Transverse colon (tissue), 4 donors: Measurements from ENCODE around the gene MYRIP. TPM values are rescaled to one million over a fixed set of nuclear protein-coding genes. Genes with fewer than 3 reads are reported as not detected.

Experiments used
- DNase-seq: peaks from one replicate; pipeline ENCODE4 v3.0.0-alpha.2; 2019
- H3K27ac ChIP-seq, 4 donors: fragments of 200-600 bp; sonication (generic); 2 replicates each; pipeline ENCODE4 v1.5.1; 2016 to 2018; ENCODE audit warnings: inconsistent platforms in 4 of 4
- H3K27me3 ChIP-seq: fragments of 200-600 bp; sonication (generic); 2 replicates; pipeline ENCODE4 v1.5.1; 2017; ENCODE audit warnings: inconsistent platforms
- H3K36me3 ChIP-seq, 4 donors: fragments of 200-600 bp; sonication (generic); 2 replicates each; pipeline ENCODE4 v1.5.1; 2017 to 2019; ENCODE audit warnings: inconsistent platforms in 4 of 4
- H3K4me1 ChIP-seq, 4 donors: fragments of 200-600 bp; sonication (generic); 2 replicates each; pipeline ENCODE4 v1.5.1; 2017 to 2020; ENCODE audit warnings: inconsistent platforms in 4 of 4
- H3K4me3 ChIP-seq, 4 donors: fragments of 200-600 bp; sonication (generic); 1 replicate in 1 of 4; 2 replicates in 3 of 4; pipeline versions ENCODE4 v1.5.1 to v1.6.1; 2017 to 2019; ENCODE audit warnings: inconsistent platforms in 4 of 4
- H3K9me3 ChIP-seq, 2 donors: fragments of 200-600 bp; sonication (generic); 2 replicates each; pipeline ENCODE4 v1.5.1; 2017 to 2019; ENCODE audit warnings: inconsistent platforms in 2 of 2
- CTCF ChIP-seq, 5 experiments: fragments of 200-600 bp in 3 of 5; fragments of 450-650 bp in 2 of 5; sonication (generic) in 3 of 5; IDR thresholded peaks; 1 replicate in 2 of 5; 2 replicates in 3 of 5; pipeline ENCODE4 v1.5.1; 2016 to 2017; ENCODE audit warnings: antibody characterized with exemption in 5 of 5, inconsistent platforms in 3 of 5, mild to moderate bottlenecking in 2 of 5, moderate library complexity in 1 of 5
- EP300 ChIP-seq: sonication (generic); formaldehyde crosslinking; IDR thresholded peaks from one replicate; pipeline ENCODE4 v1.6.1; 2017; ENCODE audit warnings: antibody characterized with exemption, low read depth
- POLR2A ChIP-seq: fragments of 450-650 bp; IDR thresholded peaks from one replicate; pipeline ENCODE4 v1.6.1; 2016; ENCODE audit warnings: antibody characterized with exemption, mild to moderate bottlenecking, moderate library complexity
- POLR2AphosphoS5 ChIP-seq, 3 donors: sonication (generic); formaldehyde crosslinking; IDR thresholded peaks; one replicate each; pipeline ENCODE4 v1.6.1; 2016; ENCODE audit warnings: antibody characterized with exemption in 3 of 3
- WGBS, 2 donors: methylation state at CpG; one replicate each; pipeline ENCODE4 v1.1.5; 2018; ENCODE audit warnings: low coverage in 1 of 2; 5-methylcytosine and 5-hydroxymethylcytosine counted together
- in situ Hi-C, 4 donors: fragments of 200-750 bp; cut with MboI; loops; one replicate each; pipeline versions ENCODE4 v1.15.0 to v1.15.1; 2017; ENCODE audit warnings: low sequenced_read_pairs in 3 of 4, low pct_ligation_motif_present in 1 of 4, low pct_unique_long_range_greater_than_20kb in 1 of 4
- intact Hi-C: fragments of 100-400 bp; cut with DNase I; formaldehyde crosslinking; loops from one replicate; pipeline ENCODE4 v1.15.1; 2023; ENCODE audit warnings: low total_unique reads
- total RNA-seq, 4 donors: library from RNA; depleted of rRNA; stranded (reverse); fragments of >200 nt; gene quantifications; one replicate each; pipeline ENCODE4 v1.1.0, GENCODE V29; 2016

The MYRIP gene
- total RNA-seq, 4 donors from 2014 or later, result 2.6 to 19.7 (median 5.4) TPM

GRCh38 chr3:40124918-40125317 lies 315.5 kb downstream of the MYRIP start:
- no peaks in the 10 kb centered on the region for H3K4me1 ChIP-seq
- H3K27ac ChIP-seq, result no peak overlapping the region
- in situ Hi-C loops, result no loop called here
- H3K4me3 ChIP-seq, result no peak overlapping the region
- no peaks in the 10 kb centered on the region for H3K9me3 ChIP-seq
- TF ChIP-seq EP300 (no peak), CTCF (IDR thresholded peaks at IDR 0.05) (no peak), POLR2A (no peak), POLR2AphosphoS5 (IDR thresholded peaks at IDR 0.05) (no peak)
- intact Hi-C loops, result no loop called here
- no peak for DNase-seq
- H3K27me3 ChIP-seq, result no peaks in the 10 kb centered on the region
- no peaks in the 10 kb centered on the region for H3K36me3 ChIP-seq

GRCh38 chr3:40128166-40128565 lies 318.8 kb downstream of the MYRIP start:
- Histone ChIP-seq H3K9me3 (no peaks in the 10 kb centered on the region), H3K4me1 (no peaks in the 10 kb centered on the region), H3K27ac (no peak overlapping the region), H3K27me3 (no peaks in the 10 kb centered on the region), H3K4me3 (no peak overlapping the region), H3K36me3 (no peaks in the 10 kb centered on the region)
- 68% methylated on average over 2 of the region's 2 CpGs; no CpG with 5 or more reads in 1 of the 2 donors for WGBS, 2 donors
- TF ChIP-seq EP300 (no peak), POLR2AphosphoS5 (IDR thresholded peaks at IDR 0.05) (no peak), POLR2A (no peak), CTCF (IDR thresholded peaks at IDR 0.05) (no peak)
- intact Hi-C loops (no loop called here), in situ Hi-C loops (no loop called here)
- DNase-seq, result no peak

- 73 to 87% methylated on average over 3 of the region's 3 CpGs for WGBS, 2 donors
- Histone ChIP-seq H3K9me3 (no peaks in the 10 kb centered on the region), H3K4me1 (no peaks in the 10 kb centered on the region), H3K27me3 (no peaks in the 10 kb centered on the region), H3K27ac (no peak overlapping the region), H3K4me3 (no peak overlapping the region), H3K36me3 (no peaks in the 10 kb centered on the region)
- intact Hi-C loops, result no loop called here
- DNase-seq, result no peak
- TF ChIP-seq EP300 (no peak), POLR2AphosphoS5 (IDR thresholded peaks at IDR 0.05) (no peak), POLR2A (no peak), CTCF (IDR thresholded peaks at IDR 0.05) (no peak)
- in situ Hi-C loops, result no loop called here
Observed at GRCh38 chr3:40129510-40129909, 320.1 kb downstream of the MYRIP start.

- H3K36me3 ChIP-seq, result no peaks in the 10 kb centered on the region
- no peak for TF ChIP-seq CTCF (IDR thresholded peaks at IDR 0.05)
- no peak for TF ChIP-seq POLR2A
- TF ChIP-seq EP300, result no peak
- no peak for TF ChIP-seq POLR2AphosphoS5 (IDR thresholded peaks at IDR 0.05)
- DNase-seq, result no peak
- H3K27ac ChIP-seq, result no peak overlapping the region
- intact Hi-C loops, result no loop called here
- no peaks in the 10 kb centered on the region for H3K27me3 ChIP-seq
- no peak overlapping the region for H3K4me3 ChIP-seq
- in situ Hi-C loops, result no loop called here
- WGBS, 2 donors, result 90 to 97% methylated on average over 2 of the region's 2 CpGs
- H3K4me1 ChIP-seq, result no peaks in the 10 kb centered on the region
- H3K9me3 ChIP-seq, result no peaks in the 10 kb centered on the region
Observed at GRCh38 chr3:40129981-40130380, 320.6 kb downstream of the MYRIP start.
